ENCODE data around the gene ZFP36L2.

- TF ChIP-seq CTCF (IDR thresholded peaks at IDR 0.05 in 2 of 3, conservative IDR thresholded peaks at IDR 0.05 in 1 of 3; ENCODE audit: insufficient read depth in 2 of 3, low read depth in 1 of 3, low read length in 3 of 3) (no peak), EZH2 (IDR thresholded peaks at IDR 0.05; ENCODE audit: borderline replicate concordance, low read depth, low read length) (no peak)
- TF ChIP-seq, protein P1, sequence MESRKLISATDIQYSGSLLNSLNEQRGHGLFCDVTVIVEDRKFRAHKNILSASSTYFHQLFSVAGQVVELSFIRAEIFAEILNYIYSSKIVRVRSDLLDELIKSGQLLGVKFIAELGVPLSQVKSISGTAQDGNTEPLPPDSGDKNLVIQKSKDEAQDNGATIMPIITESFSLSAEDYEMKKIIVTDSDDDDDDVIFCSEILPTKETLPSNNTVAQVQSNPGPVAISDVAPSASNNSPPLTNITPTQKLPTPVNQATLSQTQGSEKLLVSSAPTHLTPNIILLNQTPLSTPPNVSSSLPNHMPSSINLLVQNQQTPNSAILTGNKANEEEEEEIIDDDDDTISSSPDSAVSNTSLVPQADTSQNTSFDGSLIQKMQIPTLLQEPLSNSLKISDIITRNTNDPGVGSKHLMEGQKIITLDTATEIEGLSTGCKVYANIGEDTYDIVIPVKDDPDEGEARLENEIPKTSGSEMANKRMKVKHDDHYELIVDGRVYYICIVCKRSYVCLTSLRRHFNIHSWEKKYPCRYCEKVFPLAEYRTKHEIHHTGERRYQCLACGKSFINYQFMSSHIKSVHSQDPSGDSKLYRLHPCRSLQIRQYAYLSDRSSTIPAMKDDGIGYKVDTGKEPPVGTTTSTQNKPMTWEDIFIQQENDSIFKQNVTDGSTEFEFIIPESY (CRISPR knock-in tag; IDR thresholded peaks at IDR 0.05) = no peak
Measured at GRCh38 chr2:43228321-43228751, 1.9 kb upstream of the ZFP36L2 start.

Measured in K562 (cell line).